Activated CD8-positive, alpha-beta memory T cell treated with anti-CD3 and anti-CD28 coated beads, Interleukin-2, amount 50 U/mL, for 1 hour (primary cell): ENCODE measurements around the gene CDK5R2.

Source experiments
- DNase-seq: peaks from one replicate; pipeline ENCODE4 v3.0.0-alpha.2; 2020; ENCODE audit errors: extremely low read depth

CDK5R2 gene

DNA sequence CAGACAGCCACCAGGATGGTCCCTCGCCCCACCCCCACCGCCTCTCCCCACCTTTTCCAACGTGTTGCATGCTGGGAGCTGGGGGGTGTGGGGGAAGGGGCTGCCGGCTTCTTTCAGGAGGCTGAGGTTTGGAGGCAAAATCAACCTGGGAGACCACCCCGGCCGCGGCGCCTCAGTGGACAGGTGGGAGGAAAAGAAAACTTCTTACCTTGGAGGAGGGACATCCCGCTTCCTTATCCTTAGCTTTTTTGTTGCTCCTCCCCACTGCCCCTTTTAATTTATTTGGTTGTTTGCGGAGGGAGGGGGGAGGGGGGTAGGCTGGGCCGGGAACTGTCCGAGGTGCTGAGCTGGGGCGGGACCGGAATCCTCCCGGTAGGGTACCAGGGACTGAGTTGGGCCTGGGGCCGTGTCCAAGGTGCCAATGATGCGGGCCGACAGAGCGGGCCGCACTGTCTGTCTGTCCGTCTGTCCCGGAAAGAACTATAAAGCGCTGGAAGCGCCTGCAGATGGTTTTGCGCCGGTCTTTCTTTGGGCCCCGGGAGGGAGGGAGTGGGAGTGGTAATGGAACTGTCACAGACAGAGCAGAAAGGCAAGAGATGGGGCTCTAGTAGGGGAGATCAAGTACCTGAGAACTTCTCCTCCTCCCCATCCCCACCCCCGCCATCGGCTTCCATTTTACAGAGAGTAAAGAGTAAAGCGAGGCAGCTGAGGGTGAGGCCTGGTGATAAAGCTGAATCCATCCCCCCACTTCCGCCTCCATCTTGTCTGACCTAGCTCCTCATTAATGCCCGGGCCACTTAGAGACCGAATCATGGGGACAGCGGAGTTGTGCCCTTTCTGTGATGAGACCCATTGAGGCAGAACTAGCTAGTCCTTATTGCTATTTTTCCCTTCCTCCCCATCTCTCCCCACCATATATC is 2.4 kb downstream of the CDK5R2 start:
- DNase-seq, result no peak

DNA sequence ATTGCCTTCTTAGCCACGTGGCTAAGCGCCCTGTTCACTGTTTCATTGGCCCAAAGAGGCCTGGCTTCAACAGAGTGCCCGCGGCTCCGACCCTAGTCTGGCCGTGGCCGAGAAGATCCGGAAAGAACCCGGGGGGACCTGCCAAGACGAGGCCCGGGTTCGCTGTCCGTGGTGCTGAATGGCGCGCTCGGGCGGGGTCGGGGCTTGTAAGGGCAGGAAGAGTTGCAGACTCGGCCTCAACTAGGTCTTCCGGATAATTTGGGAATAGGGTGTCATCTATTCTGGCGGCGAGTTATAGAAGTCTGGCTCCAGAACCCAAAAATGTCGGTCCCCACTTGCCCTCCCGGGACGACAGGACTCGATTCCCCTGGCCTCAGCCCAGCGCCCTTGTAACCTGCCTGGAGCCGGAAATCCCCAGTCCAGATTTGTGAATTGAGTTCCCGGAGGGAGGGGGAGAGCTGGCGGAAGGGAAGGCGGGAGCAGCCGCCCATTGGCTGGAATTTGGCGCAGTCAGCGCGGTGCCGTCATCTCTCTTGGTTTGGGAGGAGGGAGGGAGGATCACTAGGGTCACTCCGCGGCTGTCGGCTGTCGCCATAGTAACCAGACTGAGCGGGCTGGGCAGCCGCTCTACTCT is 3.5 kb downstream of the CDK5R2 start:
- DNase-seq, result no peak

DNA sequence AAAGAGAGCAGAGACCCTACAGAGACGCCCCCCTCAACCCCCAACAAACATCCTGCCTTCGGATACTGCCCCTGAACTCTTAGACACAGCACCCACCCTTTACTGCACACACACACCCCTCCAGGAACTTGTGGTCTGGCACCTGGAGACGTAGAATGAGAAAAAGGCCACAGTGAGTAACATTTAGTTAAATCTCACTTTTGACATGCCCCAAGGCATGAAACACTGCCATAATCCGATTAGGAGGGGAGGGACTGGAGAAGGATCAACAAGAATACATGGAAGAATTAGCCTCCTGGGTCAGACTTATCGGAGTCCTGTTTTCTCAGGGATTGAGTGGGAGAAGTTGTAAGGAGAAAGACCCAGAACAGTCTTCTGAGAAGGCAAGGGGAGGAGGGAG is 4.1 kb downstream of the CDK5R2 start:
- DNase-seq, result no peak

- DNase-seq, result no peak
Measured at GRCh38 chr2:218964041-218964771, 4.7 kb downstream of the CDK5R2 start.

DNA sequence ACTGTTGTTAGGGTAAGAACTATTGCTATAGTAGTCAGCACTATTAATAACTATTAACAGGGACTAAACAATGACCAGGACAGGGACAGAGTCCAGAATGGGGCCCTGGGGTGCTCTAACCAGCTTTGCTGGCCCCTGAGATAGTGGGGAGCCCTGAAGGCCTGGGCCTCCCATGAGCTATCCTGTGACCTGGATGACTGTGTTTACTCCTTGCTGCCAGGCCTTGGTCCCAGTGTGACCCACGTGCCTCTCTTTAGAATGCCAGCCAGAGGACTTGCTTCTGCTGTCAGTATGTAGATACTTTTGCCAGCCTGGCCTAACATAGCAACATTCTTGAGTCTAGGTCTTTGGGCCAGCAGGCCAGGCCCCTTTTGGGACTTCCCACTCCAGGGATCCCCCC is 11.4 kb downstream of the CDK5R2 start:
- no peak for DNase-seq

GRCh38 chr2:218975060-218975777 is 15.8 kb downstream of the CDK5R2 start:
- DNase-seq, result no peak

DNA sequence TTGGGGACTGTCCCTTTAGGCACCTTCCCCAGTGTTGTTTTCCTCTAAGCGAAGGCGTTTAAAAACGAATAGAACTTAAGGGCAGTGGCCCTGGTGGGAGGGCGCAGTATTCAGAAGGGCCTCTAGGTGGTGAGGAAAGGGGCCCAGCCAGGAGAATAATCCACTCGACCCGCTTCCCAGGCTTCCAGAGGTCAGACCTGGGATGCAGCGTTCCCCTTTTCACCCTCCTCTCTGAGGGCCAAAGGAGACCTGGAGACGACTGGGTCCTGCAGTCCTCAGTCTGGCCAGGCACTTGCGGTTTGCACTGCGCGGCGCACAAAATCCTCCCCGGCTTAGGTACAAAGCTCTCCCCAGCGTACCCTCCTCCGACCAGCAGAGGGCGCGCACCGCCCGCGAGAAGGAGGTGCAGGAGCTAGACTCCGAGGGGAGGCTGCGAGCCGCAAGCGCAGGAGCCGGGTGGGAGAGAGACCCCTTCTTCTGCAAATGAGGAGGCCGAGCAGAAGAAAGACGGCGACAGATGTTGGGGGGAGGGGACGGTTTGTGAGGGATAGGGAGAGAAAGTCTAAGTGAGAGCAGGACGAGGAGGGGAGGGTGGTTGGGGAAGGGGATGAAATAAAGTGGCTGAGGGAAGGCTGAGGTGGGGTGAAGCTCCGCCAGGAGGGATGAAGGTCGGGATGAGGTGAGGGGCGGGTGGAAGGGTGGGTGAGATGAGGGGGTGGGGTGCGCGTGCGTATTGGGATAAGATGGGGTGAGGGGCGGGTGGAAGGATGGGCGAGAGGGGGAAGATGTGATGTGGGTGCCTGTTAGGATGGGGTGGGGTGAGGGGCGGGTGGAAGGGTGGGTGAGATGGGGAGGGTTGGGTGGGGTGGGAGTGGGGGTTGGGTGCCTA is 20.6 kb downstream of the CDK5R2 start:
- DNase-seq, result peak; percentile 49

DNA sequence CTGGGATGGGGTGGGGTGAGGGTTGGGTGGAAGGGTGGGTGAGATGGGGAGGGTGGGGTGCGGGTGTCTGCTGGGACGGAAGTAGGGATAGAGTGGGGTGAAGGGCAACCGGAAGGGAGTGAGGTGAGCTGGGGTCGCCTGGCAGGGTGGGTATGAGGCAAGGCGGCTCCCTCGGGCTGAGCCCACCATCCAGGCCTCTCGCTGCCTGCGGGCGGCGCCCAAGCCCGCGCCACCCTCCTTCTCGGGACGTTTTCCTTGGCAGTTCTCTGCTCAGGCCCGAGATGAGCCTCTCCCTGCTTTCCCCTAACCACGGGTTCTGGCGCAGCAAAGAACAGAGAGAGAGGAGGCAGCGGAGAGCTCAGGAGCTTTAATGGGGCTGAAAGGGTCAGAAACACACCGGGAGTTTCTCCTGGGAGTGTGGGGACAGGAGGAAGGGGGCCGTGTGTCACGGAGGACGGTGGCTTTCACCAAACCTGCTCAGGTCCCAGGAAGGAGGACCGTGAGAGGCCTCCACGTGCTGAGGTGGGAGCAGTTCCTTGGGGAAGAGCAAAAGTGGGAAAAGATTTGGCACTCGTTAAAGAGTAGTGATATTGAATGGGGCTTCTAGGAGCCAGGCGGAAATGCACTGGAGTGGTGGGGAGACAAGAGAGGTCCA is 21.4 kb downstream of the CDK5R2 start:
- DNase-seq, result no peak

- no peak for DNase-seq
Measured at GRCh38 chr2:218981390-218981880, 22.0 kb downstream of the CDK5R2 start.

DNA sequence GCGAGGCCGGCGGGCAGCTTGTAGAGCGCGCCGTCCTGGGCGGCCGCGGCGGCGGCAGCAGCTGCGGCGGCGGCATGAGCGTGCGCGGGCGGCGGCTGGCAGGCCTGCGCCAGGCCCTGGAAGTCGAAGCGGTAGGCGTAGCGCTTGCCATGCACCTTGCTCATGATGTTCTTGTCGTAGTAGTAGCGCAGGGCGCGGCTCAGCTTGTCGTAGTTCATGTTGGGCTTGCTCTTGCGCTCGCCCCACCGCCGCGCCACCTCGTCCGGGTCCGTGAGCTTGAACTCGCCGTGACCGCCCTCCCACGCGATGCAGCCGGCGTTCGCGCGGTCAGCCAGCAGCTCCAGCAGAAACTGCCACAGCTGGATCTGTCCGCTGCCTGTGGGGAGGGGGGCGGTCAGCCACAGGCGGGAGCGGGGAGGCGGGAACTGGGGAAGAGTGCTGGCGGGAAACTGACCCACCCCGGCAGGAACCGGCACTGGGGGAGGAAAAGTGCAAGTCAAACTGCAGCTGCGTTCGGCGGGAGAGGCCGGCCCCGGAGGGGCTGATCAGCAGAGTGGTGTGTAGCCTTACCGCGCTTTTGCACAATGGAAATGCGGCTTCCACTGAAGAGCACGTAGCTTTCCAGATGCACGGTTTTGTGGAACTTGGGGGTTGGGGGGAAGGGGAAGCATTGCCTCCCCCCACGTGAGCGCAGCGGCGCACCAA is 22.6 kb downstream of the CDK5R2 start:
- DNase-seq, result no peak

DNA sequence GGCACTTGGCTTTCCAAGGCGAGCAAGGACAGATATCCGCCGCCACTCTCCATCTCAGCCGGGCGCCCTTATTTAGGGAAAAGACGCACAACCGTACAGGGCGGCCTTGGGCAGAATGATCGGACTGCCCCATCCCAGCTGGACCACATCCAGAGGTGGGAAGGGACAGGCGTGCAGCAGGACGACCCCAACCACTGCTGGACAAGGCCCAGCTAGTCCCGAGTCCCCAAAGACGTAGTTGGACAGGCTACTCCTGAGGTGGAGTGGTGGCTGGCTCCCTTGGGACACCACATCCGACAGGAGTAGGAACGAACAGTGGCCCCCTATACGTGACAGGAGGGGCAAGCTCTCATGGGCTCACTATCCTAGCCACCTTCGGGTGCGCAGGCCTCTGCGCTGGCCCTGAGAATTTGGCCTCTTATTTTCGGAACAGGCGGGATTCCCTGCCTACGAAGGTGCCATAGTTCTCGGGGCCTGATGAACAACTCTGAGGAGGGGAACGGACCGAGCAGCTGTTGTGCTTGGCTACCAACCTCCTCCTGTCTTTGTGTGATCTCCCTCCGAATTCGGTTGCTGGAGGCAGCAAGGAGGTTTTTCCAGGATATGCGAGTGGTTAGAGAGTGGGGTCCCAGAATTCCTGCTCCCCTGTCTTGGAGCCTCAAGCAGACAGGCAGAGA is 23.3 kb downstream of the CDK5R2 start:
- no peak for DNase-seq

DNA sequence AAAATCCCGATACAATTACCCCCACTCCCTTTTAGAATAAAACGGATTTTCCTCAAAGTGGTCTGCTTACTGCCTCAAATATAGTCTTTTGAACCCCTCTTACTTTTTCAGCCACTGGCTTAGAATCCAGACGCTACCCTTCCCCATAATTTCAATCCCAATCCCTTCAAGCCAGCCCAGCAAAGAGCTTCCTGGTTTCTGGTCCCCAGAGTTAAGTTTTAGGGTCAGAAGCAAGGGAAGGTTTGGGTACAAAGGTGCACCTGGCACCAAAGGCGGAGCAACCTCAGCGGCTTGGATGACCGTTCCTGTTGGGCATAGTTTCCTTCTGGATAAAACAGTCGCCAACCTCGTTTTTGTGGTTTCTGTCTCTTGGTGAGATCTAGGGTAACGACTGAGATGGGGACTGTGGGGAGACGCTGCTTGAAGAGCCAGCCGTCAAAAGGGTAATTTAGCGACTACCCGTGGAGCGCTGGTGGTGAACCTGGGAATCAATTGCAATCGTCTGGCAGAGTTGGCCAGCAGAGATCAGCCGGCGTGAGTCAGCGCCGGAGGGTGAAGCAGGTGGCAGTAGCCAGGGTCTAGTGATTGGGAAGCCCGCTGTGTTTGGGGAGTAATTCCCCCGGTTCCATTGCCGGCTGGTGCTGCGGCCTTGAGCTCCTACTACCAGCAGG is 23.9 kb downstream of the CDK5R2 start:
- DNase-seq, result no peak

GRCh38 chr2:218983934-218984238 is 24.4 kb downstream of the CDK5R2 start:
- no peak for DNase-seq

- no peak for DNase-seq
Measured at GRCh38 chr2:218984239-218985020, 25.0 kb downstream of the CDK5R2 start.

GRCh38 chr2:218985021-218985324 is 25.5 kb downstream of the CDK5R2 start, which contains the start of gene FEV:
FEV (minus strand) TSS chr2:218985184; CDS start chr2:218985075, 109 bp downstream.
- DNase-seq, result no peak

DNA sequence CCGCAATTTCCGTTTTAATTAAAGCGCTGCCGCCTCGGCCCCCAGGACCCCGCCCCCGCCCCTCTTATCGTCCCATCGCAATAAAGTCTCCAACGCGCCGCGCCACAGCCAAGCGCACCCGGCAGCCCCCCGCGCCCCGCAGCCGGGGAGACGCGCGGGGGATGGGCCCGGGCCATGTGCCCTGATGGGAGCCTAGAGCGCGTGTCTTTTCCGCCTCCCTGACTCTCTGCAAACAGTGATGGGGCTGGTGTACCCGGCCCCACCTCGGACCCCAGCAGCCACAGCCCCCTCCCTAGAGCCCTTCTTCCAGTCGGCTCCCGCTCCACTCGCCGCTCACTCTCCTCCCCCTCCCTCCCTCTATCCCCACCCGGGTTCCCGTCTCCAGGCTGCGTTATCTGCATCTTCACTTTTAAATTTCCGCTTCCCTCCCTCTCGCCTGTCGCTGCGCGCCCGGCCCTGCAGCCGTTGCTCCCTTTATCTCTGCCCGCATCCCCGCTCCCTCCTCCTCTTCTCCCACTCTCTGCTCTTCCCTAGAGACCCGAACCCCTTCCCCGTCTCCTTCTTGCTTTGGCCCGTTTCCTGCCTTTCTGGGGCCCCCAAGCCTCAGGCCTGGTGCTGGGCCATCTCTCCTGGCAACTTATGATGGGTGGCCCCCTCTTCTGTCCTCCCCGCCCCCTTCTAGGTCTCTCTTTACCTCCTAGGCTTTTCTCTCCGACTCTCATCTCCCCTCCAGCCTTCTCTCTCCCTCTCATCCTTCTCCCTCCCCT is 26.0 kb downstream of the CDK5R2 start:
- DNase-seq, result no peak

DNA sequence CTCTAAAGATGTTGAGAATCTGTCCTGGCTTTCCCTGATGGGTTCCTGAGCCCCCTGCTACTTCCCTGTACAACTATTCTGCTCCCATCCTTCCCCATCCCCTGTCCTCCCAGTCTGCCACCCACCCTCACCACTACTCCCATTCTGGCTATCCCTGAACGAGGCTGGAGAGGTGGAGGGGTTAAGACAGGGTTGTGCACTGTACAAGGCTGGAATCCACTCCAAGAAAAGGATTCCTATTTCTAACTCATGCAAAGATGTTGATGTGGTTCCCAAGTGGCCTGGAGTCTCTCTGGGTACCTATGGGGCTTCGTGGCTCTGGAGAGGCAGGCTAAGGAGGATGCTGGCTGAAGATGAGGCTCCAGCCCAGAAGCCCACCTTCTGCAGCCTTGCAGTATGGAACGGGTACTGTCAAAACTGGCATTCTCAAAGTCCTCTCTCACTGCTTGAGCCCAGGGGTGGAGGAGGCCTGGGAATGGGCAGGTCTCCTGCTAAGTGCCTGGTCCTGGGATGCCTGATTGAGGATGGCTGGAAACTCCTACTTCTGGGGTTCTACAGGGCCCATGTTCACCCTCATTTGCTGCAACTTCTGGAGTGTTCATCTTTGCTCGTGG is 26.8 kb downstream of the CDK5R2 start:
- DNase-seq, result no peak
